Mucosa of stomach (tissue), 1 donor: ENCODE results near the gene POF1B.

Experiments
- H3K27me3 ChIP-seq: one replicate; pipeline ENCODE4 v1.7.0; 2013; ENCODE audit warnings: mild to moderate bottlenecking, low read length; ENCODE audit not compliant: control insufficient read depth, insufficient read depth
- H3K36me3 ChIP-seq: one replicate; pipeline ENCODE4 v1.7.0; 2013; ENCODE audit warnings: low read length; ENCODE audit not compliant: control insufficient read depth, insufficient read depth
- H3K4me1 ChIP-seq: one replicate; pipeline ENCODE4 v1.7.0; 2013; ENCODE audit warnings: mild to moderate bottlenecking, low read length; ENCODE audit not compliant: control insufficient read depth, insufficient read depth
- H3K4me3 ChIP-seq: one replicate; pipeline ENCODE4 v1.7.0; 2013; ENCODE audit warnings: low read length
- H3K9ac ChIP-seq: one replicate; pipeline ENCODE4 v1.7.0; 2013; ENCODE audit warnings: mild to moderate bottlenecking, low read length, moderate library complexity
- H3K9me3 ChIP-seq: one replicate; pipeline ENCODE4 v1.7.0; 2013; ENCODE audit warnings: mild to moderate bottlenecking, low read length, moderate library complexity; ENCODE audit not compliant: control insufficient read depth
- donor health status: Pancreatic carcinoma.

Gene POF1B, protein sequence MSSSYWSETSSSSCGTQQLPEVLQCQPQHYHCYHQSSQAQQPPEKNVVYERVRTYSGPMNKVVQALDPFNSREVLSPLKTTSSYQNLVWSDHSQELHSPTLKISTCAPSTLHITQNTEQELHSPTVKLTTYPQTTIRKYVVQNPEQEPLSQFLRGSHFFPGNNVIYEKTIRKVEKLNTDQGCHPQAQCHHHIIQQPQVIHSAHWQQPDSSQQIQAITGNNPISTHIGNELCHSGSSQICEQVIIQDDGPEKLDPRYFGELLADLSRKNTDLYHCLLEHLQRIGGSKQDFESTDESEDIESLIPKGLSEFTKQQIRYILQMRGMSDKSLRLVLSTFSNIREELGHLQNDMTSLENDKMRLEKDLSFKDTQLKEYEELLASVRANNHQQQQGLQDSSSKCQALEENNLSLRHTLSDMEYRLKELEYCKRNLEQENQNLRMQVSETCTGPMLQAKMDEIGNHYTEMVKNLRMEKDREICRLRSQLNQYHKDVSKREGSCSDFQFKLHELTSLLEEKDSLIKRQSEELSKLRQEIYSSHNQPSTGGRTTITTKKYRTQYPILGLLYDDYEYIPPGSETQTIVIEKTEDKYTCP

GRCh38 chrX:85379174-85379907 lies at the start of gene POF1B:
Gene POF1B (minus strand): TSS chrX:85379665. CDS start chrX:85379454, 211 bp downstream.
- no peaks in the 10 kb centered on the region for H3K27me3 ChIP-seq
- H3K4me3 ChIP-seq: peak within 1 kb of the TSS; percentile 77
- H3K9ac ChIP-seq: peak within 1 kb of the TSS; percentile 88
- peaks cover 3% of the 10 kb centered on the region for H3K4me1 ChIP-seq
- no peaks in the 10 kb centered on the region for H3K36me3 ChIP-seq
- H3K9me3 ChIP-seq: no peaks in the 10 kb centered on the region

DNA sequence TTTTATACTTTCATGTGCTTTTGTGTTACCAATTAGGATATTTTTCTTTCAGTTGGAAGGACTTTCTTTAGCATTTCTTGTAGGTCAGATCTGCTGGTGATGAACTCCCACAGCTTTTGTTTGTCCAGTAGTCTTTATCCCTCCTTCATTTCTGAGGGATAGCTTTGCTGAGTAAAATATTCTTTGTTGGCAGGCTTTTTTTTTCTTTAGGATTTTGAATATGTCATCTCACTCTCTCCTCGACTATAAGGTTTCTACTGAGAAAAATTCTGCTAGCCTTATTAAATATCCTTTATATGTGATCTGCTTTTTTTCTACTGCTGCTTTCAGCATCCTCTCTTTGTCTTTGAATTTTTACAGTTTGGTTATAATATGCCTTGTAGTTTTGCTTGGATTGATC lies 49.6 kb upstream of the POF1B start:
- Histone ChIP-seq H3K9me3 (no peaks in the 10 kb centered on the region), H3K4me3 (no peak overlapping the region), H3K9ac (no peak overlapping the region), H3K27me3 (no peaks in the 10 kb centered on the region), H3K36me3 (no peaks in the 10 kb centered on the region), H3K4me1 (no peaks in the 10 kb centered on the region)

DNA sequence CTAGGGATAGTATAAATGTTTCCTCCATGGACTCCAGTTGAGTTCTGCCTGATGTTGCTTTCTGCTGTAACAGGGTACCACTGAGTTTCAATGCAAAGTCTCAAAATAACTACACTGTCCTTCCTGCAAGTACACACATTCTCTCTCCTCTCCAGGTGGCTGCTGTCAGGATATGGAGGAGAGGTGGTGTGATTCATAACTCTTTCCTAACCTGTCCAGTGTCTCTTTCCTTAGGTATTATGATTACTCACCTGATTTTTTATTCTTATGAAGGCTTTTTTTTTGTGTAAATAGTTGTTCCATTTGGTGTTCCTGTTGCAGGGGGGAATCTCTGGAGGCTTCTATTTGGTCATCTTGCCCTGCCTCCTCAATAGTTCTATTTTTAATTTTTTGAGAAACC lies 39.8 kb upstream of the POF1B start:
- H3K36me3 ChIP-seq: no peaks in the 10 kb centered on the region
- H3K9me3 ChIP-seq: no peaks in the 10 kb centered on the region
- H3K4me1 ChIP-seq: no peaks in the 10 kb centered on the region
- no peak overlapping the region for H3K4me3 ChIP-seq
- no peak overlapping the region for H3K9ac ChIP-seq
- no peaks in the 10 kb centered on the region for H3K27me3 ChIP-seq

- no peaks in the 10 kb centered on the region for H3K9me3 ChIP-seq
- H3K9ac ChIP-seq: no peak overlapping the region
- H3K4me3 ChIP-seq: no peak overlapping the region
- H3K36me3 ChIP-seq: no peaks in the 10 kb centered on the region
- H3K27me3 ChIP-seq: no peaks in the 10 kb centered on the region
- H3K4me1 ChIP-seq: no peaks in the 10 kb centered on the region
Measured at GRCh38 chrX:85391878-85392238, 12.4 kb upstream of the POF1B start.

DNA sequence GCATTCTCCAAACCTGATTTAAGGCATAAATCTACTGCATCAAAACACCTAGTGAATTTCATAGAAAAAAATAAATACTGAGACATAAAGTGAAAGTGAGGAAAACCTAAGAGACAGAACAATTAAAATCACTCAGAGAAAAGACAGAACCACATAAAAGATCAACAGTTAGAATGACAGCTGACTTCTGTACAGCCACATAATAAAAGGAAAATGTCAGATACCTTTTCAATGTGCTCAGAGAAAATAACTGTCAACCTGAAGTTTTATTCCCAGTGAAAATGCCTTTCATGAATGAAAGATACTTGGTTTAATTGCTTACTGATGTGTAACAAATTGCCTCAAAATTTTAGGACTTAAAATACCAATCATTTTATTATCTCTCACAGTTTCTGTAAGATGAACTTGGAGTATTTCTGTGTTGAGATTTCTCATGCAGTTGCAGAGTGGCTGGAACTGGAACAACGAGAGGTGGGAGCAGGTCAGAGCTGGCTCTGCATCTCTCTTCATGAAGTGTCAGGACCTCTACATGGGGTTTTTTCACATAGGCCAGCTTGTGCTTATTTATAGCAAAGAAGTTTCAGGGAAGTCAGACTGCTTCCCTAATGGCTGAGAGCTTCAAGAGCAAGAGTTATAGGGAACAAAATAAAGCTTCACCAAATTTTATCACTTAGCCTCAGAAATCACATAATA lies 11.9 kb upstream of the POF1B start:
- Histone ChIP-seq H3K9me3 (no peaks in the 10 kb centered on the region), H3K4me1 (no peaks in the 10 kb centered on the region), H3K36me3 (no peaks in the 10 kb centered on the region), H3K9ac (no peak overlapping the region), H3K27me3 (no peaks in the 10 kb centered on the region), H3K4me3 (no peak overlapping the region)

- no peaks in the 10 kb centered on the region for H3K4me1 ChIP-seq
- no peak overlapping the region for H3K9ac ChIP-seq
- no peaks in the 10 kb centered on the region for H3K9me3 ChIP-seq
- H3K36me3 ChIP-seq: no peaks in the 10 kb centered on the region
- no peaks in the 10 kb centered on the region for H3K27me3 ChIP-seq
- H3K4me3 ChIP-seq: no peak overlapping the region
Measured at GRCh38 chrX:85381602-85382001, 2.1 kb upstream of the POF1B start.

DNA sequence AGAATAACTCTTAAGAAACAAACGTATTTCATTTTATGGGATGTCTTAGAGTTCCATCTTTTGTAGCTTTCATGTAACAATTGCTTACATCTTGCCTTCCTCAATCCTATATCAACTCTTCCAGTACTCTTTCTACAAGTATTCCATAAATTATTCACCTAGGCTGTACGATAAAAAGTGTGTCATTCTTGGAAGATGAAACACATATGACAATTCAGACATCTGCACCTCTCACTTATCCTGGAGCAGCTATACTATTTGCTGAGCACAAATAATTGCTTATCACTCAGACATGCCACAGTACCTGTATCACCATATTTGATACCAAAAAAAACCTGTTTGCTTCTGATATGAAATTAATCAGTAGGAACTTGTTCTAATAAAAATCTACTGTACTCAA lies 1.0 kb downstream of the POF1B start:
- Histone ChIP-seq H3K27me3 (no peaks in the 10 kb centered on the region), H3K36me3 (no peaks in the 10 kb centered on the region), H3K9ac (peak overlapping the region; percentile 88), H3K4me1 (peaks cover 3% of the 10 kb centered on the region), H3K9me3 (no peaks in the 10 kb centered on the region), H3K4me3 (peak overlapping the region; percentile 77)

DNA sequence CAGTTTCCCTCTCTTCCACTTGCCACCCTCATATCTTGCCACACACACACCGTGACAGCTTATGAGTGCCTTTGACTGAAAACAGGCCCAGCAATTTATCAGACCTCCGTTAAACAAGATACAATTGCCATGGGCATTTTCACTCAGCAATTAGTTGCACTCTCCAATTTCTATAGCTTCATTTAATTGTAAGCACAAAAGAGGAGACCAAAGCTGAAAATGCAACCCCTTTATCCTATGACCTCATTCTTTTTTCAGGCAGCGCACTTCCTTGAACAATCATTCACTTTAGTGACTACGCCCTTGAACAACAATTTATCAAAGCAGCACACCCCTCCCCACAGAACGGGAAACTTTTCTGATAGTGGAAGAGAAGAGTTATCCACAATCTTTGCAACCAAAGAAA lies 4.1 kb downstream of the POF1B start:
- no peak overlapping the region for H3K4me3 ChIP-seq
- peak overlapping the region; percentile 61 for H3K9ac ChIP-seq
- no peaks in the 10 kb centered on the region for H3K36me3 ChIP-seq
- H3K9me3 ChIP-seq: no peaks in the 10 kb centered on the region
- H3K4me1 ChIP-seq: peaks cover 3% of the 10 kb centered on the region
- H3K27me3 ChIP-seq: no peaks in the 10 kb centered on the region

GRCh38 chrX:85365370-85365995 lies 14.0 kb downstream of the POF1B start:
- no peaks in the 10 kb centered on the region for H3K27me3 ChIP-seq
- H3K9ac ChIP-seq: no peak overlapping the region
- no peak overlapping the region for H3K4me3 ChIP-seq
- H3K4me1 ChIP-seq: no peaks in the 10 kb centered on the region
- H3K9me3 ChIP-seq: no peaks in the 10 kb centered on the region
- no peaks in the 10 kb centered on the region for H3K36me3 ChIP-seq

GRCh38 chrX:85359051-85359450 lies 20.4 kb downstream of the POF1B start:
- Histone ChIP-seq H3K36me3 (no peaks in the 10 kb centered on the region), H3K4me3 (no peak overlapping the region), H3K9ac (no peak overlapping the region), H3K4me1 (no peaks in the 10 kb centered on the region), H3K9me3 (no peaks in the 10 kb centered on the region), H3K27me3 (no peaks in the 10 kb centered on the region)

DNA sequence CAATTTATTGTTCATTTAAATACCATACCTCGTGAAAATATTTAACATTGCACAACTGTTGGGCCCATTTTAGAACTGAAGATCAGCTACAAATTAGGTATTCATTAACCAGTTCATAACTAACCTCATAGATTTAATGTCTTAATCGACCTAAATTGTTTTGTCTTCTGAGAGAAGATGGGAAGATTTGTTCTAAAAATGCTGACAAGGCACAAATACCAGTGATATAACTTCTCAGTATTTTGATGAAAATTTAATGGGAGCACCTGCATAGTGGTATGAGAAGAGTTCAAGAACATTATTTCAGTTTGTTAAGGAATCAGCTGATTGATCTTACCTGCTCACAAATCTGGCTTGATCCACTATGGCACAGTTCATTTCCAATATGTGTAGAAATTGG lies 33.9 kb downstream of the POF1B start:
- no peak overlapping the region for H3K4me3 ChIP-seq
- no peaks in the 10 kb centered on the region for H3K9me3 ChIP-seq
- no peaks in the 10 kb centered on the region for H3K36me3 ChIP-seq
- H3K4me1 ChIP-seq: no peaks in the 10 kb centered on the region
- H3K27me3 ChIP-seq: no peaks in the 10 kb centered on the region
- no peak overlapping the region for H3K9ac ChIP-seq

DNA sequence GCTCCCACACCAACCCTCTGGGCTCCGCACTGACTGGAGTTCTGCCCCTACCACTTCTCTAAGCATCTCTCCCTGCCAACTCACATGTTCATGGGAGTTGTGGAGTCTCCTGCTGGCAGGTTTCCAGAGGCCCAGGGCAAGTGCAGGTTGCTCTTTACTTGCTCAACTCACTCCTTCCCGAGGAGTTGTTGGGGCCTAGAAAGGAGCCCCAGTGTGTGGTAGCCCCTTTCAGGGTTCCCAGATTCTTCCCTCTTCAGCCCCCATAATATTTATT lies 52.5 kb downstream of the POF1B start:
- H3K4me3 ChIP-seq: no peak overlapping the region
- no peaks in the 10 kb centered on the region for H3K4me1 ChIP-seq

More for the DNA sequence above, 52.5 kb downstream of the POF1B start:
- no peaks in the 10 kb centered on the region for H3K36me3 ChIP-seq
- H3K9ac ChIP-seq: no peak overlapping the region
- H3K9me3 ChIP-seq: no peaks in the 10 kb centered on the region
- no peaks in the 10 kb centered on the region for H3K27me3 ChIP-seq
